Epithelial cell of proximal tubule (primary cell): ENCODE data around the gene PIK3C2B. TPM values are rescaled to one million over a fixed set of nuclear protein-coding genes. Genes with fewer than 3 reads are reported as not detected.

Experiments
- DNase-seq: peaks from one replicate; pipeline ENCODE4 v3.0.0-alpha.2; 2011; ENCODE audit warnings: low read depth
- H3K4me3 ChIP-seq: 2 replicates; pipeline ENCODE4 v1.5.1; 2011; ENCODE audit warnings: low read depth, mild to moderate bottlenecking, low read length
- total RNA-seq: library from RNA; depleted of rRNA; stranded (reverse); fragments of >200 nt; gene quantifications from 2 replicates; pipeline ENCODE4 v1.2.3, GENCODE V29; 2015
- TF ChIP-seq, protein P1 (sequence below): conservative IDR thresholded peaks from 2 replicates; pipeline ENCODE4 v1.5.1; 2012; ENCODE audit warnings: low read depth, mild to moderate bottlenecking, low read length

The PIK3C2B gene
- total RNA-seq, 1 donor from 2014 or later = 2.1 TPM

DNA sequence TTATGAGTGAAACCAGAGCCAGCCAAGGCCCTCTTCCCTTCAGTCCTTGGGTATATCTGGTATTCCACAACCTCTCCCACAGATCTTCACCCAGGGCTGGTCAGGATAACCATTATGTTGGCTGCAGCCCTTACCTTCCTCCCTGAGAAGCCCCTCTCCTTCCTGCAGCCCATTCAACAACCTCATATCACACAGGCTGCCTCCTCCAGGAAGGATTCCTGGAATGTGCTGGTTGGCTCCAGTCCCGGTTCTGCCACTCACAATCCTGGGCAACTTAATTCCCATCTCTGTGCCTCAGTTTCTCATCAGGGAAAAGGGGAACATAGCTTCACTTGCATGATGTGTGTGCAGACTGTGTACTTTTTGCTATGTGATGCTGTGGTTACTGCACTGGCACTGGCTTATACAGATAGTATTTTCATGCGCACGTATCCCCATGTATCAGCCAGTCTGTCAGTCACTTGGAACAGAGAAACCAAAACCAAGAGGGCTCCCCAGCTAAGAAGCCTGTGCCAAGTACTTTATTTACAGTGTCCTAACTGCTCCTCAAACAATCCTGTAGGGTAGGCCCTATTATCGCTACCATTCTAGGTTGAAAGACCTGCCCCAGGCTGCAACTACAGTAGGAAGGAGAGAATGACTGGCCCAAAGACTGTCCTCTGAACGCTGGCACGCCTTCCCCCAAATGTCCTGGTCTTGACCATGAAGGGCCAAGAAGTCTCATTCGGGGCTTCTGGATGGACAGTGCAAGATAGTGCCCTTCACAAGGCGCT, 43.1 kb downstream of the PIK3C2B start:
- TF ChIP-seq, protein P1, sequence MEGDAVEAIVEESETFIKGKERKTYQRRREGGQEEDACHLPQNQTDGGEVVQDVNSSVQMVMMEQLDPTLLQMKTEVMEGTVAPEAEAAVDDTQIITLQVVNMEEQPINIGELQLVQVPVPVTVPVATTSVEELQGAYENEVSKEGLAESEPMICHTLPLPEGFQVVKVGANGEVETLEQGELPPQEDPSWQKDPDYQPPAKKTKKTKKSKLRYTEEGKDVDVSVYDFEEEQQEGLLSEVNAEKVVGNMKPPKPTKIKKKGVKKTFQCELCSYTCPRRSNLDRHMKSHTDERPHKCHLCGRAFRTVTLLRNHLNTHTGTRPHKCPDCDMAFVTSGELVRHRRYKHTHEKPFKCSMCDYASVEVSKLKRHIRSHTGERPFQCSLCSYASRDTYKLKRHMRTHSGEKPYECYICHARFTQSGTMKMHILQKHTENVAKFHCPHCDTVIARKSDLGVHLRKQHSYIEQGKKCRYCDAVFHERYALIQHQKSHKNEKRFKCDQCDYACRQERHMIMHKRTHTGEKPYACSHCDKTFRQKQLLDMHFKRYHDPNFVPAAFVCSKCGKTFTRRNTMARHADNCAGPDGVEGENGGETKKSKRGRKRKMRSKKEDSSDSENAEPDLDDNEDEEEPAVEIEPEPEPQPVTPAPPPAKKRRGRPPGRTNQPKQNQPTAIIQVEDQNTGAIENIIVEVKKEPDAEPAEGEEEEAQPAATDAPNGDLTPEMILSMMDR = no peak
- no peak for DNase-seq
- H3K4me3 ChIP-seq = no peak overlapping the region

DNA sequence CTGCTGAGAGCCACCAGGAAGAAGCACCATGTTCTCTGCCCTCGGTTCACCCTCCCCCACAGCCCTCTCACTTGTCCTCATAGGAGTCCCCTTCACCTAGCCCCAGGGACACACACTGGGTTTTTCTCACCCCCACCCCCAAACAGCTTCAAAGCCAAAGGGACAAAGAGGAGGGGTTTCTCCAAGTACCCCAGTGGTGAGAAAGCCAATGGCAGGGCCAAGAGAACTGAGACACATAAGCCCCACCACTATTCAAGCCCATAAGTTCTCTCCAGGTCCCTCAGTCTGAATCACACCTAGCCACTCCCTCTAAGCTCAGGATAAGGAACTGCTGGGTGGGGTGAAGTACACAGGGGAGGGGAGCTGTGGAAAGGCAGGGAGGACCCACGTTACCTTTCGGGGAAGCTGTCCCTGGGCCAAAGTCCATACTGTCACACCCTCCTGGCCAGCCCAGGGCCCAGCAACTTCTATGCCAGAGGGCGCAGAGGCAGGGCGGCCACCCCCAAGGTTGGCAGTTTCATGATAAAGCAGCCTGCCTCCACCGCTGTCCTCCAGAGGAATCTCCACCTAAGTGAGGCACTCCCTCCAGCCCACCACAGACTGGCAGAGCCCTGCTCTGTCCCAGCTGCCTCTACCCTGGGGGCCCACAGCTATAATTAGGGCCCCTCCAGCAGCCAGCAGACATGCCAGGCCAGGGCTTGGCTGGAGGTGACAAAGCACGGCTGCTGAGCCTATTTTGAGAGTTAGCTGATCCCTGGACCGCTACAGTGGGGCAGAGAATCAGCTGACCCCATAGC, 43.9 kb downstream of the PIK3C2B start:
- DNase-seq = no peak
- no peak overlapping the region for H3K4me3 ChIP-seq
- TF ChIP-seq, protein P1 = no peak

DNA sequence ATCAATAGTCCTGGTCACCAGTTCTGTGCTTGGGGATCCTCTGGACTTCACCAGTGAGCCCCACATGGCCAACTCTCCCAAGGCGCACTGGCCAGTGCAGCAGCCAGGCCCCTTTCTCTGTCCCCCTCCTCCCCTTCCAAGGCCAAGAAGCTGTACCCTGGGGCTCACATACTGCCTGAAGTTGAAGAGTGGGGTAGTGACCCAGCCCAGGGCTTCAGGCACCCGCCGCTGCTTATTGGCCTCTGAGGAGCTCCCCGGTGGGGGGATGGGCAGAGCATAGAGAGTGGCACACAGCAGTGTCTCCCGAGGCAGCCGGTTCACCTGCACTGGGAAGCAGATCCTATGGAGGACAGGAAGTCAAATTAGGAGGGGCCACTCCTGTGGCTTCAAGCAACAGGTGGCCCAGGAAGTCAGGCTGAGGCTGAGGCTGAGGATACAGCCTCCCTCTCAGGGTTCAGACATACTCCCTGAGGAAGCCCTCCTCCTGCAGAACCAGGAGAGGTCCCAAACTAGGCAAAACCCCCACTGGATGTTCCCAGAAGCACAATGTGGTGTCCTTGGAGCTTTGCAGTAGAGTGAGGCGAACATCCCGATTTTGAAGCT, 44.8 kb downstream of the PIK3C2B start:
- no peak for DNase-seq
- TF ChIP-seq, protein P1 = no peak
- H3K4me3 ChIP-seq = no peak overlapping the region

- no peak overlapping the region for H3K4me3 ChIP-seq
- no peak for DNase-seq
- TF ChIP-seq, protein P1 = no peak
Measured at GRCh38 chr1:204448991-204449677, 45.5 kb downstream of the PIK3C2B start.

DNA sequence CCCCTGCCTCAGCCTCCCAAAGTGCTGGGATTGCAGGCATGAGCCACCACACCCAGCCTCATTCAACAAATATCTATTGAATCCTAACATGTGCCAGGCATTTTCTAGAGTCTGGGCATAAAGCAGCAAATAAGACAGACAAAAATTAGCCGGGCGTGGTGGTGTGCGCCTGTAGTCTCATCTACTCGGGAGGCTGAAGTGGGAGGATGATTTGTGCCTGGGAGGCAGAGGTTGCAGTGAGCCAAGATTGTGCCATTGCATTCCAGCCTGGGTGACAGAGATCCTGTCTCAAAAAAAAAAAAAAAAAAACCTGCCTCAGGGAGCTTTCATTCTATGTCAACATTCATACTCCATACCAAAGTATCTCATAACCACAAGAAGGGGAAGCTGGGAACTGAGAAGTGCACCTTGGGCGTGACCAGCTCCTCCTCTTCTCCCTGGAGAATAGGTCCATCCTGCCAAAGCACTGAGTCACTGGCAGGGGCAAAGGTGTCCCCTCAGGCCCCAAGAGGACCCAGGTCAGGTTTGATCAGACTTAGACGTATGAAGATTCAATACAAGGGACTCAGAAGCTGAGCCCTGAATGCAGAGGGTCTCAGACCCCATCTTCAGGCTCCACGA, 46.2 kb downstream of the PIK3C2B start:
- H3K4me3 ChIP-seq = no peak overlapping the region
- DNase-seq = no peak
- TF ChIP-seq, protein P1 = no peak

- no peak for DNase-seq
- TF ChIP-seq, protein P1 = no peak
- no peak overlapping the region for H3K4me3 ChIP-seq
Measured at GRCh38 chr1:204447736-204448135, 46.9 kb downstream of the PIK3C2B start.
